HG03378 (cell line): ENCODE data around the gene TYMP.
A peak's percentile ranks its signal among the peaks of the same experiment; 100 is the strongest.
"Not testable (repeated sequence)": the region's sequence is repeated elsewhere in the genome, so short reads cannot be mapped to it uniquely, and the experiment has no call there.

ENCODE experiments used
- ATAC-seq: cut with Tn5 transposase; IDR thresholded peaks from one replicate; pipeline ENCODE4 v1.9.1; 2021; ENCODE audit warnings: mild to moderate bottlenecking, moderate library complexity; ENCODE audit not compliant: unreplicated experiment

TYMP gene

GRCh38 chr22:50525104-50525857 is 4.5 kb downstream of the TYMP start, which contains the start of gene SCO2:
Gene SCO2 (minus strand): TSS chr22:50525598. CDS start chr22:50524411, 1,187 bp downstream.
- ATAC-seq: peak; percentile 31

- ATAC-seq: no peak
These were observed 5.1 kb downstream of the TYMP start for GRCh38 chr22:50524676-50525103.

DNA sequence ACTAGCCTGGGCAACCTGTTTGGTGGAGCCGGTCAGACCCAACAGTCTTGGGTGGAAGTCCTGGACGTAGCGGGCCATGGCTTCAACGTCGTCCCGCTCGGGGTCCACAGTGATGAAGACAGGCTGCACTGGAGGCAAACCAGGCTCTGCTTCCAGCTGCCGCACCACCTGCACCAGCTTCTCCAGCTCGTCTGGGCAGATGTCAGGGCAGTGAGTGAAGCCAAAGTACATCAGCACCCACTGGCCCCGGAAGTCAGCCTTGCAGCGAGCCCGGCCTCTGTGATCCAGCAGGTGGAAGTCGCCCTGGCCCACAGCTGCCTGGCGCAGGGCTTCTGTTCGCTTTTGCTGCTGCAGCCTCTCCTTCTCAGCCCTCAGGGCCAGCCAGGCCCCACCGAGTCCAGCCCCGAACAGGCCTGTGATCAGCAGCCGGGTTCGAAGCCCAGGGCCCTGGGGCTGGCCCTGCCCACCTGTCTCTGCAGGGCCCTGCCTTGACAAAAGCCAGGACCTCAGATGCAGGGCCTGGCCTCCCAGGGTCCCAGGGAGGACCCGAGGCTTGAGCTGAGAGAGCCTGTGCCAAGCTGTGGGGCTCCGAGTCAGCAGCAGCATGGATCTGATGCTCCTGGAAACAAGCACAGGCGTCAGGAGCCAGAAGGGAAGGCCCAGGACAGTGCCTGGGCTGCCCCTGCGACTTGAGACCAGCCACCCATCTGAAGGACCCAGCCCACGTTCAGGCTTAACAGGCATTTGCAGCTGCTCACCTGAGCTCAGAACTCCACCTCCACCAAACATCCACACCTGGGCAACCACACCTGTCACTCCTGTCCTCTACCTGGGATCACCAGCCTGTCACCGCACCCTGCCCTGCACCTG is 5.8 kb downstream of the TYMP start:
- ATAC-seq: no peak

- ATAC-seq: no peak
These were observed 6.4 kb downstream of the TYMP start for GRCh38 chr22:50523458-50523805.

DNA sequence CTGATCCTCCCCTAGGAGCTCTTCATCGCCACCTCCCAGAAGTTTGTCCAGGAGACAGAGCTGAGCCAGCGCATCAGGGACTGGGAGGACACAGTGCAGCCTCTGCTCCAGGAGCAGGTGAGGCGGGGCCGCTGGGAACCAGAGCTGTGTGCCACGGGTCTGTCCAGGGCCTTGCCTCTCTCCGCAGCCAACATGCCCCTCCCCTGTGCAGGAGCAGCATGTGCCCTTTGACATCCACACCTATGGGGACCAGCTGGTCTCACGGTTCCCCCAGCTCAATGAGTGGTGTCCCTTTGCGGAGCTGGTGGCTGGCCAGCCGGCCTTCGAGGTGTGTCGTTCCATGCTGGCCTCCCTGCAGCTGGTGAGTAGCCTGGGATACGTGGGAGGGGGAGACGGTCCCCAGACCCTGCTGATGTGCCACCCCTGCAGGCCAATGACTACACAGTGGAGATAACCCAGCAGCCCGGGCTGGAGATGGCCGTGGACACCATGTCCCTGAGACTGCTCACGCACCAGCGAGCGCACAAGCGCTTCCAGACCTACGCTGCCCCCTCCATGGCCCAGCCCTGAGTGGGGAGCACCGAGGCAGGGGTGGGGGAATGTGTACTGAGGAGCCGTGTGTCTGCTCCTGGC is 6.9 kb downstream of the TYMP start:
- ATAC-seq: no peak

- no peak for ATAC-seq
These were observed 7.5 kb downstream of the TYMP start for GRCh38 chr22:50522208-50522805.

DNA sequence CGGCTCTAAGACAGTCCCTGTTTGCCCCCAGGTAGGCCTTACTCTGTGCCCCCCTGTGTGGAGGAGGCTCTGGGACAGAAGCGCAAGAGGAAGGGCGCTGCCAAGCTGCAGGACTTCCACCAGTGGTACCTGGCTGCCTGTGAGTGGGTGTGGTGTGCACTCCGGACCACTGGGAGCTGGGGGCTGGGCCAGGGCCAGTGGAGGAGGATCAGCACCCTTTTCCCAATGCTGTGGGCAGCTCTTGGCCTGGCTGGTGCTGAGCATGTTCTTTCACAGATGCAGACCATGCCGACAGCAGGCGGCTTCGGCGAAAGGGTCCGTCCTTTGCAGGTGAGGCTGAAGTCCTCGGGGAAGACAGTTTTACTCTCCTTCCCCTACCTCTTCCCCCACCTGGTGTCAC is 8.1 kb downstream of the TYMP start:
- no peak for ATAC-seq

DNA sequence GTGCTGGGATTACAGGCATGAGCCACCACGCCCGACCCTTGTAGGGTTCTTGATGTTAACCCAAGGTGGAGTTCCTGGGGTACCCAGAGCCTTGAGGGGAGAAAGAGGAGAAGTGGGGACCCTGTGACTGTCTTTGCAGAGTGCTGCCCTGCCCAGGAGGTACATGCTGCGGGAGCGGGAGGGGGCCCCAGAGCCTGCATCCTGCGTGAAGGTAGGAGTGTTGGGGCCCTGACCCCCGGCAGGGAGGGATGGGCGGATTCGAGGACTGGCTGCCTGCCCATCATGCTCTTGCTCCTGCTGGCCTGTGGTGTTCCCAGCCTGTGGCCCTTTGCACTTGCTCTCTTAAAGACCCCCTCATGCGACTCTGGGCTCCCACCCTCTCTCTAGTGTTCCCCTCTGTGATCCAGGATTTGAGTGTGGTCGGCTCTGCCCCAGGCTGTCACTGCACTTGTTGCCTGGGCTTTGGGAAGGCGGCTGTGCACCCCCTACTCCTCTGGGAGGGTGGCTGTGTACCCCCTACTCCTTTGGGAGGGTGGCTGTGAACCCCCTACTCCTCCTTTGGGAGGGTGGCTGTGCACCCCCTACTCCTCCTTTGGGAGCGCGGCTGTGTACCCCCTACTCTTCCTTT is 8.9 kb downstream of the TYMP start:
- ATAC-seq: no peak

DNA sequence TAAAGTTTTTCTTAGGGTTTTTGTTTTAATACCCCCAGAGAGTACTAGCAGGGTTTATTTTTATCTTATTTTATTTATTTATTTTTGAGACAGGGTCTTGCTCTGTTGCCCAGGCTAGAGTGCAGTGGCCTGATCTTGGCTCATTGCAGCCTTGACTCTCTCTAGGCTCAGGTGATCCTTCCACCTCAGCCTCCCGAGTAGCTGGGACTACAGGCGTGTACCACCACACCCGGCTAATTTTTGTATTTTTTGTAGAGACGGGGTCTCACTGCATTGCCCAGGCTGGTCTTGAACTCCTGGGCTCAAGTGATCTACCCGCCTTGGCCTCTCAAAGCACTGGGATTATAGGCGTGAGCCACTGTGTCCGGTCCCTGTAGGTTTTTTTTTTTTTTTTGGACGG is 9.6 kb downstream of the TYMP start:
- ATAC-seq: not testable (repeated sequence)

DNA sequence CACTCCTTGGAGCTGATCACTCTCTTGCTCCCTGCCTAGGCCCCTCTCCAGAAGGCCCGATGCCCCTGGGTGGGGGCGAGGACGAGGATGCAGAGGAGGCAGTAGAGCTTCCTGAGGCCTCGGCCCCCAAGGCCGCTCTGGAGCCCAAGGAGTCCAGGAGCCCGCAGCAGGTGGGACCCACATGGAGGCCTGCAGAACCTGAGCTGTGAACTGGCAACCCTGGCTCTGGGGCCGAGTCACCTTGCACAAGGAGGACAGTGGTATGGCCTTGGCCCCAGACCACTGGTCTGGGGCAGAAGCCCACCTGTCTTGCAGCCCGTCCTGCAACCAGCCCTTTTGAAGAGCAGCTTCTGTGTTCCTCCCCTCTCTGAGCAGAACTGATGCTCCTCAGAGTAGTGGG is 10.7 kb downstream of the TYMP start:
- ATAC-seq: no peak

DNA sequence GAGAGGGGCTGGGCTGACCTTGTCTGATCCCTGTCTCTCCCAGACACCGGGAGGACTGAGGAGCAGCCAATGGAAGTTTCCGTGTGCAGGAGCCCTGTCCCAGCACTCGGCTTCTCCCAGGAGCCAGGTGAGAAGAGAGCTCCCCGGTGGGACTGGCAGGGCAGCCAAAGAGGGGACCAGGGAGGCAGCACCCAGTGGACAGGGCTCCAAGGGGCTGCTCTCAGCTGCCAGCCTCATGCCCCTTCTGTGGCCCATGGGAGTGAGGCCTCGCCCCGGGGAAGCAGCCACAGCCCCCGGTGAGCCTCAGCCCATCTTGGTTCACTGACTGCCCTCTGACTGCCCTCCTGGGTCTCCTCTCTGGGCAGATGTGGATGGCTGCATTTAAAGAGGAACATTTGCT is 11.2 kb downstream of the TYMP start:
- no peak for ATAC-seq

DNA sequence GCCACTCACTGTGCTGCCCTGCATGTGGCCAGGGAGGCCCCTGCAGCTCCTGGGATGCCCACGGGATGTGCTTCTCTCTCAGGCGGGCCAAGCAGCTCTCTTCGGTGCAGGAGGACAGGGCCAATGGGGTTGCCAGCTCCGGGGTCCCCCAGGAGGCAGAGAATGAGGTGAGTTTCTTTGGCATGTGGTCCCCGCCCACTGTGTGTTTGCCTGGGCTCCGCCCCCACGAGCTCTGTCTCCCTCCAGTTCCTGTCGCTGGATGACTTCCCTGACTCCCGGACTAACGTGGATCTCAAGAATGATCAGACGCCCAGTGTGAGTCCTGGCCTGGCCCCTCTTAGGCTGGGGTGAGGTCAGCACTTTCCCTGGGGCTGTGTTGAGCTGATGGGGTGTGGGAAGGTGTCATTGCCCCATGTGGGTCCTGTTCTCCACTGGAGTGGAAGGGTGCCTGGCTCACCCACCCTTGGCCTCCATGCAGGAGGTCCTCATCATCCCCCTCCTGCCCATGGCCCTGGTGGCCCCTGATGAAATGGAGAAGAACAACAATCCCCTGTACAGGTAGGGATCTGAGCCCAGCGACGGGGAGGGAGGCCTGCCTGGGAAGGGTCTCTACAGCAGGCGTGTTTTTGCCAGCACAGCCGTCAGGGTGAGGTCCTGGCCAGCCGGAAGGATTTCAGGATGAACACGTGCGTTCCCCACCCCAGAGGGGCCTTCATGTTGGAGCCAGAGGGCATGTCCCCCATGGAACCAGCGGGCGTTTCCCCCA is 12.1 kb downstream of the TYMP start:
- no peak for ATAC-seq

GRCh38 chr22:50516891-50517290 is 12.9 kb downstream of the TYMP start:
- no peak for ATAC-seq

- ATAC-seq: no peak
These were observed 13.7 kb downstream of the TYMP start for GRCh38 chr22:50516068-50516467.

GRCh38 chr22:50513175-50513574 is 16.6 kb downstream of the TYMP start:
- no peak for ATAC-seq

DNA sequence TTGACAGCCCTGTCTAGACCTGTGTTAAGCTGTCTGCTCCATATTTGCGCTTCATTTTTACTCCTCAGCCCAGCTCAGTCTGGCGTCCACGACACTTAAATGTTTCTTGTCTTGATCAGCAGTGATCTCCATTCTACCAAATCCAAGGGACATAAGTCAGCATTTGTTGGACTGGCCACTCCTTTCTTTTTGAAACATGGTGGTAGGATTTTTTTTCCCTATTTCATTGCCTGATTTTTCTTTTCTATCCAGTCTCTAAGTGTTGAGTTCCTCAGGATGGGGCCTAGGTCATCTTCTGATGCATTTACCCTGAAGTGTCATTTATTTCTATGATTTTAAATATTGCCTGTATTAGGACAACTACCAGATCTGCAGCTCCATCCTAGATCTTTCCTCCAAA is 20.9 kb downstream of the TYMP start:
- no peak for ATAC-seq

DNA sequence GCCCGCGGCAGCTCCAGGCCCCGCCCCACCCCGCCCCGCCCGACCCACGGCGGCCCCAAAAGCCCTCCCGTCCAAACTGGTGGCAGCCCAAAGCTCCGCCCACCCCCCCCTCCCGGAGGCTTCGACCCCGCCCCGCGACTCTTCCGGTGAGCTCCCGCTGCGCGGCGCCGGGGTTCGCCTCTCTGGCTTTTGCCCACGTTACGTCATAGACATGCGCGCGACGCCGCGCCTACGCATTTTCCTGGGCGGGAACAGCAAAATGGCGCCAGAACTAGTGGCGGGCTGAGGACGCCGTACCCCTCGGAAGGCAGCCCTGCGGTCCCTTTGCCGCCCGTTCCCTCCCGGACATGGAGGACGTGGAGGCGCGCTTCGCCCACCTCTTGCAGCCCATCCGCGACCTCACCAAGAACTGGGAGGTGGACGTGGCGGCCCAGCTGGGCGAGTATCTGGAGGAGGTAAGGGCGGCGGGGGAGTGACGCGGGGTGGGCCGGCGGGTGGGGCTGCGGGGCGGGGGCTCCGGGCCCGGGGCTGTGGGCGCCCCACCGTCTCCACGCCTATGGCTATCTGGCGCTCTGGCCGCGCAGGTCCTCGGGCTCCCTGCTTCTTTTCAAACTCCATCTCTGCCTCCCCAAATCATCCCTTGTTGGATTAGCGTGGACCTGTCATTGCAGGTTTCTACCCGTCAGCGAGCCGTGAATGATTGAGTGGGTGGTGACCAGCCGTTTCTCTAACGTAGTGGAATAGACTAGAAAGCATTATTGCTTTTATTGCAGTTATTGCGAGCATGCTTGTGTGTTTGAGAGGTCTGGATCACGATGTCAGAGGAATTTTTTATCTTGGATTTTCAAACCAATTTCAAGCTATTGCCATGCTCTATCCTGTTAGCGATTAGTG is 21.6 kb downstream of the TYMP start, which contains the start of gene NCAPH2:
TSS of gene NCAPH2 (plus strand) at position 234 of the 894 bp plus-strand sequence. CDS start at position 348, 114 bp downstream.
- ATAC-seq: peak; percentile 62

- peak; percentile 32 for ATAC-seq
These were observed 22.3 kb downstream of the TYMP start, which contains the start of gene LMF2 for GRCh38 chr22:50507421-50507990. Gene LMF2 (minus strand): TSS chr22:50507702. CDS start chr22:50507675, 27 bp downstream.
